Left kidney (tissue), 2 donors: ENCODE data around the gene PFDN6. TPM values are rescaled to one million over a fixed set of nuclear protein-coding genes. Genes with fewer than 3 reads are reported as not detected.

Experiments
- DNase-seq: peaks from one replicate; pipeline ENCODE4 v3.0.0-alpha.2; 2013
- polyA plus RNA-seq: library from polyadenylated mRNA; unstranded; fragments of 120-200 nt; gene quantifications from one replicate; pipeline ENCODE4 v1.2.1, GENCODE V29; 2013; ENCODE audit not compliant: insufficient read length

PFDN6 gene
- polyA plus RNA-seq, 1 donor = 65.4 TPM

DNA sequence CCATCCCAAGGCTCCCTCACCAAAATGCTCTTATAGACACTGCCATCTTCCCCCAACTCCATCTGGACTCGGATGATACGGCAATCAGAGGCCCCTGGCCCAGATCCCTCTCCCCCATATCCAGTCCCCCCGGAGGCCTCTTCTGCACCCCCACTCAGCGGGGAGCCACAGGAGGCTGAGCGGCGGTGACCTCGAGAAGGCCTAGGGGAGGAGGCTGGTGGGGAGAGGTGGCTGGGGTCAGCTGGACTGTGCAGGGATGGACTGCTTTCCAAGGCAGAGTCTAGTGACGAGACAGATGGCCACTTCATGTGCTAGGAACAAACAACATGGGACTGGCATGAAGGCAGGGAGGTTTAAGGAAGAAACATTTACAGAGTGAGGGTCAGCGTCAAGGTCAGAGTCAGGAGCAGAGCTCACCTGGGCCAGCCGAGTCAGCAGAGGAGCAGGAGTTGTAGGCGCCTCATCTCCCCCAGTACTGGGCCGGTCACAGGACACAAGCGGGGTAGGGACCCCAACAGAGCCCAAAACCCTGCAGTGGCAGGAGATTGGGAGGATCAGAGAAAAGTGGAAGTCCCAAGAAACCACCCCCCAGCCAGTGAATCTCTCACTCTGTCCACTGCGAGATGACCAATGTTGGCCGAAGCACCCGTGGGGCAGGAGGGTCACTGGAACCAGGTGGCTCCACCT lies 3.7 kb downstream of the PFDN6 start:
- DNase-seq = no peak

GRCh38 chr6:33294086-33294823 lies 4.9 kb downstream of the PFDN6 start:
- DNase-seq = no peak

DNA sequence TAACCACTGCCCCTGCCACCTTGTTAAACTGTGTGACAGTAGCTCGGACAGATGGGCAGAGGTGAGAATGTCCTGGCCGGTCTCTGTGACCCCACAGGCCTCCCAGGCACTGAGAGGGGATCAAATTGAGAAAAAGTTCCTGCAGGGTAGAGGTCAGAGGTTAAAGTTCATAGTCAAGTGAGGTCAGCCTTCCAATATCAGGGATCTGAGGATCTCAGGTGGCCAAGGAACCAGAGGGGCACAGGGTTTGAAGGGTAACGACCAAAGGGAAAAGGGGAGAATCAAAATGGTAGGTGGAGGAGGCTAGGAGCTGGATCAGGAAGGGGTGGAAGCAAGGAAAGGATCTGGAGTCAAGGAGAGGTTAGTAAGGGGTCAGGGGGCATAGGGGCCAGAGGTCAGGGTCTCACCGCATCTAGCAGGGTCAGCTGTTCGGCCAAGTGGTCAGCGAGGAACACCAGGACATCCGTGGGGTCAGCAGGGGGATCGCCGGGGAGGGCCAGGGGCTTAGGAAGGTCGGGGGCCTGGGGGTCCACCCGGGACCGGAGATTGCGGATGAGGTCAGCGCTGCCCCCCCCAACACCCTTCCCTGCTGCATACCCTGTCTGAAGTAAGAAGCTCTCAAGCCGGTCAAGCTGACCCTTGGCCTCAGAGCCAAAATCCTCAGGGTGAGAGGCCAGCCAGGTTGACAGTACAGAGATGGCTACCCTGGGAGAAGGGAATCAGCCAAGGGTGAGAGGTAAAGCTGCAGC lies 6.4 kb downstream of the PFDN6 start:
- no peak for DNase-seq

DNA sequence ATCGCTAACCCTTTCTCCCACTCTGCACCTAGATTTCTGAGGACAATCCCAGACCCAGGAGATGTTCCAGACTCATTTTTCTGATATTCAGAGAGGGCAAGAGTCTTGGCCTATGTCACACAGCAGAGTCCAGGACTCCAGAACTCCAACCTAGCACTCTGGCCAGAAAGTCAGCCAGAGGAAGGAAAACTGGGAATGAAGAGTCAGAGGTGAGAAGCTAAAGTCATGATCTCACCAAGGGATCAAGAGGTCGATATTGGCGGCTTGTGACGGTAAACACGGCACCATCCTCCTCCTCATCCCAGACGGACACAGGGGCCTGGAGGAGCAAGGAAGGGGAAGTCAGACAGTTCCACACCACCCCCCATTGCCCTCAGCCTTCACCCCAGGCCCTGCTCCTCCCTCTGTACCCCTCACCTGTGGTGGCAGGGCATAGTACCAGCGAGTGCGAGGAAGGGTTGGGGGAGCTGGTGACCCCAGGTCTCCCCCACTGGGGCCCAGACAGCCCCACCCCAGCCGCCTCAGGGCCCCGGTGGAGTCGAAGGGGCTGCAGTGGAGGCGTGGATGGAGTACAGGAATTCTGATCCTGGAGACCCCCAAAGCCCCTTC lies 7.5 kb downstream of the PFDN6 start:
- no peak for DNase-seq

DNA sequence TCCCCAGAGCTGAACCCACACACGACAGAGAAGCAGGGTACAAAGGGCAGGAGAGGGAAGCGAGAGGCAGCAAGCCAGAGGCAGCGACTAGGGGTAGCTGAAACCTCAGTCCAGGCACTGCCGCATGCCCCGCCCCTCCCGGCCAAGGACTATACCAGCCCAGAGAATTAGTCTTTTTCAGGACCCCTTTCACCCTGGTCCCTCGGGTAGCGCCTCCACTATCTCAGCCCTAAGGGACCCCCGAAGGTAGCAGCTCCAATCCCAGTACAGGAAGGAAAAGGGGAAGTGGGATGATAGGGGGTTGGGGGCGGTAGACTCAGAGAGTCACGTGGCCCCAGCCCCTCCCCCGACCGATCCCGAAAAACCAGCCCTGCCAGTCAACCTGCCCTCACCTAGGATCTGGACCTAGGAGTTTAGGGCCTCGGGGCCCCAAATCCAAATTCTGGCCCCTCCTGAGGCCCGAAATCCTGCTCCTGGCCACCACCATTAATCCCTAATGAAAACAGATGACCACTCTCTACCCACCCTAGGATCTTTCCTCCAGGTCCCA lies 8.1 kb downstream of the PFDN6 start:
- no peak for DNase-seq

DNA sequence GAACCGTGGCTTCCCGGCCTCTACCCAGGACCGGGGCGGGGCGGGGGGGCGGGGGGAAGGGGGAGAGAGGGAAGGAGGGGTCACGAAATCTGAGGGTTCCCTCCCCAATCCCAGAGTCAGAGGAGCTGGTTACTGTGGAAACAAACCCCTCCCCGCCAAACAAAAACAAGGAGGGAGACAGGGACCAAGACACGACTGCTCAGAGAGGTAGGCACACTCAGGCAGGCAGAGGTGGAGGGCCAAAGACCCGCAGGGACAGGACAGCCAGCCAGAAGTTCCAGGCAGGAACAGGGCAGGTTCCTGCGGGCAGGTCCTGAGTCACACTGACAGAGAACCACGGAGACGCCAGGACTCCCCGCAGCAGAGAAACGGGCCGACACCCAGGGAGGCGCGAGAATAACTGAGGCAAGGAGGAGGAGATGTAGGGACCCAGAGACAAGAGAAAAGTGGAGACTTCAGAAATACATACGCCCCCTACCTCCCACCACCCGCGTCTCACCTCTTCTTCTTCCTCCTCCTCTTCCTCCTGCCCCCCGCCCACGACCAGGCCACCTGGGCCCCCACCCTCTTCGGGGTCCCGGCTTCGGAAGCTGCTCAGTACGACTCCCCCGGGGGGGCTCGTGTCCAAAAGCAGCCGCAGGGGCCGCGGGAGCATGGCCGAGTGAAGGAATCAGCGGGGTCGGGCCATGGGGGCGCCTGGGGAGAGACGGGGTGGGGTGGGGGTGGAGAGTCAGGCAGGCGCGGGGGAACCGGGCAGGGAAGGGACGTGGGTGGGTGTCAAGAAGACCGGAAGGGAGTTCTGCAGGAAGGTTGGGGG lies 8.8 kb downstream of the PFDN6 start:
- DNase-seq = peak; percentile 55

GRCh38 chr6:33298773-33299236 lies 9.4 kb downstream of the PFDN6 start, which contains the start of gene RGL2:
TSS of gene RGL2 (minus strand) at chr6:33298942. CDS start at chr6:33298610, 332 bp downstream.
- peak; percentile 62 for DNase-seq

DNA sequence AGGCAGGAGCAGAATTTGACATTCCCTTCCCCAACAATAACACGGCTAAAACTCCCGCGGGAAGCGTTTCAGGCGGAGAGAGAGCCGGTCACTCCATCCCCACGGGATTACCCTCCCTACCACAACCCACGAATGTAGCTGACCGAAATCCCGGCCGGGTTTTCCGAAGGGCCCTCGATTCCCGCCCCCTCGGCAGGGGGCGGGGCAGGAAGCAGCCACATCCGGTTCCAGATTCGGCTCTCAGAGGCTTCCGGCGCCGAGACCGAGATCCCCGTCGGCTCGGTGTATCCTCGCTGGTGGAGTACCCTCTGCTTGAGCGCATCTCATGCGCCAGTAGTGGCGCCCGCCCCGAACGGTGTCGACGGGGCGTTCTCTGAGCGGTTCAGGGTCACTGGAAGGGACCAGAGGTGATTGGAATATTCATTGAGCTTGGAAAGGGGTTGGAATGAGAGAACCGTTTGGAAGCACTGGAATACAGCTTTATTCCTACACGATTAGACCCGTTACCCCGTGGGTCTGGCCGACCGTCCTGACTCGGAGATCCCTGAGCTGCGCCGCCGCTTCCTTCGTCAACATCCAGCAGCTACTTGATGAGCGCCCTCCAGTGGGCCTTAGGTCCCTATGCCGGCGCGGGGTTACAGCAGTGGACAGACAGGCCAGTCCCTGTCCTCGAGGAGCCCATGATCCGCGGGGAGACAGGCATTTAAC lies 10.0 kb downstream of the PFDN6 start:
- peak; percentile 93 for DNase-seq

DNA sequence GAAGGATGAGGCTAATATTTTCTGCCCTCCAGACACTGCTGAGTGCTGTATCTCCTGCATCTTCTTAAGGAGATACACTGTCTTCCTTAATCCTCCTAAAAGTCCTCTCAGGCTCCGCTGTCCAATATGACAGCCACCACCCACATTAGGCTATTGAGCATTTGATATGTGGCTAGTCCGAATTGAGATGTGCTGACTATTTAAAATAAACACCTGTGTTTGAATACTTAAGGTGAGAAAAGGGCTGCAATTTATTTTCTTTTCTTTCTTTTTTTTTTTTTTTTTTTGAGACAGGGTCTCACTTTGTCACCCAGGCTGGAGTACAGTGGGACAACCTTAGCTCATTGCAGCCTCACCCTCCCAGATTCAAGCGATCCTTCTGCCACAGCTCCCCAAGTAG lies 12.5 kb downstream of the PFDN6 start:
- no peak for DNase-seq

DNA sequence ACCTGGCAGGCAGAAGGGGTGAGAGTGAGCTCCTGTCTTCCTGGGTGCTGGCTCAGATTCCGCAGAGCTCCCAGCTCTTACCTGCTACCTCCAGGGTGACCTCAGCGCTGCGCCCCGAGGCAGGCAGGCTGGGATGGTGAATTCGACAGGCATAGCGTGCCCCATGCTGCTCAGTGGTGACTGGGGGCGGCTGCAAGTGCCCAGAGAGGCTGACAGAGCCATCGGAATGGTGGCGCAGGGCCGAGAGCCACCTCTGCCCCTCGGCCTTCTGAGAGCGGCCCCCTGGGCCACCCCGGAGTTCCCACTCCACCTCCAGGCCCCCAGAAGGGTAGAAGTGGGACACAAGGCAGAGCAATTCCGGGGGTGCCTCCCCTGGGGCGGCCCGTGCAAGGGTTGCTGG lies 14.8 kb downstream of the PFDN6 start:
- DNase-seq = no peak

DNA sequence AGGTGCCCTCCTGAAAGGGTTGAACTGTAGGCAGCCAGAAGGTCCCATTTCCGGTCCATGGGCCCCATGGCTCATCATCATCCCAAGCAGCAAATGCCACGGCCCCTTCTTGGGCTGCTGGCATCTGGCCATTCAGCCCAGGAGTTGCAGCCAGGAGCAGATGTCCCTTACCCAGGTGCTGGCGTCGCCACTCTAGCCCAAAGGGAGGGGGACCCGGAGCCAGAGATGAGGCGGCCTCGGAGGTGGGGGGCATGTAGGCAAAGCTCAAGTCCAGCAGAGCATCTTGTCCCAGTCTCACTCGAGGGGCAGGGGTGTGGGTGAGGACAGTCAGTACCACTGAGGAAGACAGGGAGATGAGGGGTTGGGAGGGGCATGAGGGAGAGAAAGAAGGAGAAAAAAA lies 15.7 kb downstream of the PFDN6 start:
- DNase-seq = no peak

- no peak for DNase-seq
These were observed 17.0 kb downstream of the PFDN6 start for GRCh38 chr6:33306356-33306755.

GRCh38 chr6:33312361-33313104 lies 23.1 kb downstream of the PFDN6 start:
- DNase-seq = peak; percentile 51

- peak; percentile 39 for DNase-seq
These were observed 23.8 kb downstream of the PFDN6 start for GRCh38 chr6:33313105-33313708.

DNA sequence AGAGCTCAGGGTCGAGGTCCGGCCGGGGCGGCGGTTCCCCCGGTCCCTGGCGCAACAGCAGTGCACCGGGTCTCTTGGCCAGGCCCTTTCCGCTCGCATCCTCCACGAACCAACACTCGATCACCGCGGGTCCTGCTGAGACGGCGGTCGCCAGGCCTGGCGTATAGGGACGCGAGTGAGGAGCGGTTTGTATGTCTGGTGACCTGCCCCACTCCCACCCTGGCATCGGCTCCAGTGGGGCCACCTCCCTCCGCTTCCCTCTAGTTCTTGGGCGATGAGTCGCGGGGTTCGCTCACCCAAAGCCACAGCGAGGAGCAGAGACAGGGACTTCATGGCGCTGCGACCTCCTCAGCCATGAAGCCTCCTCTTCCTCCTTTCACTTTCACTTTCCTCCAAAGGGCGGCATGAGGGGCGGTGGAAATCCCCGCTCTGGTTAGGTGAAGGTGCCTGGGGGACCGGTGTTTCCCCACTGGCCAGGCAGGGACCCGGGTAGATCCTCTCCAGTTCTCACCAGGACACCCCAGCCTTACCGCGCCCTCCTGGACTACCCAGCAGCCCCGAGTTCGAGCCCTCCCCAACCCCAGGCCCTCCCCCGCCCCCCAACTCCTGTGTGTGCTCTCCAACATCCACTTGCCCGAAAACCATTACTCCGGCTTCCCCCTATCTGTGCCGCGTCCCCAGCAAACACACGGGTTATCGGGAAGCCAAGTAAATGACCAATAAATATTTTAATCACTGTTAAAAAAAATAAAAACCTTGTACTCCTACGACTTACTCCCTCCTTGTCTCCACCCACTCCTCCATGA lies 24.5 kb downstream of the PFDN6 start, which contains the start of gene TAPBP:
TSS of gene TAPBP (minus strand) at position 370 of the 806 bp plus-strand sequence. CDS start at position 333, 37 bp downstream.
- peak; percentile 57 for DNase-seq

GRCh38 chr6:33314515-33314942 lies 25.1 kb downstream of the PFDN6 start:
- peak; percentile 67 for DNase-seq

DNA sequence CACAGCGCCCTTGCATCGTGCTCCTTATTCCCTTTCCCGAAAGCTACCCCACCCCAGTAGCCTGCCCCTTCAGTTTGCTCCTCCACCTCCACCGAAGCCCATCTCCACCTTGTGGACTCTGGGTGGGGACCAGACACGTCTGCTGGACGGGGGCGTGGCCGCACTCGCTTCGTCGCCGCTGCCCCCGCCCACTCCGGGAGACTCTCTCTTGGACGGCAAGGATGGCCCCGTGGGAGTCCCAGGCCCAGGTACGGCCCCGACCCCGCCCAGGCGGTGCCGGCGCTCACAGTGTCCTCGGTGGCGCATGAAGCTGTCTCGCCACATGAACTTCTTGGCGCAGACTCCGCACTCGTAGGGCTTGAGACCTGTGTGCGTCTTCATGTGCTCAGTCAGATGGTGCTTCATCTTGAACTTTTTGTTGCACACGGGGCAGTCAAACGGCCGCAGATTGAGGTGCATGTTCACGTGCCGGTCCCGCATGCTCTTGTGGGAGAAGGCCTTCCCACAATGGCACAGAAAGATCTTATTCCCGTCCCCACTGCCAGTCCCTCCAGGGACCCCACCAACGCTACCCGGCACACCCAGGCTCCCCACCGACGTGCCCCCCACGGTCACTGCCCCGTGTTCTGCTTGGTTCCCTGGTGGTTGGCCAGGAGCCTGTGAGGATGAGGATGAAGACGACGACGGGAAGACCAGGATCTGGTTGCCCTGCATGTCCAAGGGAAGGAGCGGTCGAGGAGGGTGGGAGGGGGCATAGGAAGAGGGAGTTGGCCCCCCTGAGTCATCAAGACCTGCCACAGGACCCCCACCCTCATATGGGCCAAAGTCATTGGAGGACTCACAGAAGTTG lies 25.8 kb downstream of the PFDN6 start:
- no peak for DNase-seq
